Ascending aorta (tissue), 2 donors: ENCODE results near the gene ERICH6B. TPM values are rescaled to one million over a fixed set of nuclear protein-coding genes. Genes with fewer than 3 reads are reported as not detected.

Source experiments
- DNase-seq, 2 donors: peaks; one replicate each; pipeline ENCODE4 v3.0.0-alpha.2; 2019; ENCODE audit warnings: low spot score in 2 of 2
- H3K27ac ChIP-seq, 2 donors: fragments of 200-600 bp; sonication (generic); one replicate each; pipeline ENCODE4 v1.5.1; 2016 to 2017; ENCODE audit warnings: mild to moderate bottlenecking in 1 of 2
- H3K27me3 ChIP-seq: fragments of 200-600 bp; sonication (generic); one replicate; pipeline ENCODE4 v1.5.1; 2017
- H3K36me3 ChIP-seq, 2 donors: fragments of 200-600 bp; sonication (generic); one replicate each; pipeline ENCODE4 v1.5.1; 2016
- H3K4me1 ChIP-seq, 2 donors: fragments of 200-600 bp; sonication (generic); one replicate each; pipeline ENCODE4 v1.5.1; 2016 to 2017; ENCODE audit warnings: mild to moderate bottlenecking in 1 of 2
- H3K4me3 ChIP-seq, 2 donors: fragments of 200-600 bp; sonication (generic); one replicate each; pipeline ENCODE4 v1.5.1; 2016 to 2017; ENCODE audit warnings: mild to moderate bottlenecking in 1 of 2
- H3K9me3 ChIP-seq, 2 donors: fragments of 200-600 bp; sonication (generic); one replicate each; pipeline ENCODE4 v1.5.1; 2016
- intact Hi-C: fragments of 100-400 bp; cut with DNase I; formaldehyde crosslinking; loops from one replicate; pipeline ENCODE4 v1.15.1; 2023
- total RNA-seq: library from RNA; depleted of rRNA; stranded (reverse); fragments of >200 nt; gene quantifications from one replicate; pipeline ENCODE4 v1.1.0, GENCODE V29; 2016
- TF ChIP-seq, protein P1 (sequence below), 3 experiments: fragments of 200-600 bp in 2 of 3; fragments of 450-650 bp in 1 of 3; sonication (generic) in 2 of 3; IDR thresholded peaks; one replicate each; pipeline ENCODE4 v1.5.1; 2016 to 2019; ENCODE audit warnings: antibody characterized with exemption in 3 of 3, mild to moderate bottlenecking in 1 of 3, moderate library complexity in 1 of 3

Gene ERICH6B
- total RNA-seq, 1 donor from 2014 or later: not detected

- H3K4me3 ChIP-seq: no peak overlapping the region
- H3K4me1 ChIP-seq: no peaks in the 10 kb centered on the region
- peaks cover under 1 to 3% of the 10 kb centered on the region in 2 donors for H3K36me3 ChIP-seq
- no peaks in the 10 kb centered on the region for H3K9me3 ChIP-seq
- intact Hi-C loops: no loop called here
- TF ChIP-seq, protein P1, sequence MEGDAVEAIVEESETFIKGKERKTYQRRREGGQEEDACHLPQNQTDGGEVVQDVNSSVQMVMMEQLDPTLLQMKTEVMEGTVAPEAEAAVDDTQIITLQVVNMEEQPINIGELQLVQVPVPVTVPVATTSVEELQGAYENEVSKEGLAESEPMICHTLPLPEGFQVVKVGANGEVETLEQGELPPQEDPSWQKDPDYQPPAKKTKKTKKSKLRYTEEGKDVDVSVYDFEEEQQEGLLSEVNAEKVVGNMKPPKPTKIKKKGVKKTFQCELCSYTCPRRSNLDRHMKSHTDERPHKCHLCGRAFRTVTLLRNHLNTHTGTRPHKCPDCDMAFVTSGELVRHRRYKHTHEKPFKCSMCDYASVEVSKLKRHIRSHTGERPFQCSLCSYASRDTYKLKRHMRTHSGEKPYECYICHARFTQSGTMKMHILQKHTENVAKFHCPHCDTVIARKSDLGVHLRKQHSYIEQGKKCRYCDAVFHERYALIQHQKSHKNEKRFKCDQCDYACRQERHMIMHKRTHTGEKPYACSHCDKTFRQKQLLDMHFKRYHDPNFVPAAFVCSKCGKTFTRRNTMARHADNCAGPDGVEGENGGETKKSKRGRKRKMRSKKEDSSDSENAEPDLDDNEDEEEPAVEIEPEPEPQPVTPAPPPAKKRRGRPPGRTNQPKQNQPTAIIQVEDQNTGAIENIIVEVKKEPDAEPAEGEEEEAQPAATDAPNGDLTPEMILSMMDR (IDR thresholded peaks at IDR 0.05): no peak
- no peak for DNase-seq
- no peaks in the 10 kb centered on the region for H3K27me3 ChIP-seq
- no peak overlapping the region for H3K27ac ChIP-seq
Observed at GRCh38 chr13:45540864-45541263, 74.7 kb downstream of the ERICH6B start.

GRCh38 chr13:45540195-45540594 lies 75.3 kb downstream of the ERICH6B start:
- peaks cover 6 to 7% of the 10 kb centered on the region in 2 donors for H3K36me3 ChIP-seq
- no peaks in the 10 kb centered on the region for H3K9me3 ChIP-seq
- H3K27ac ChIP-seq: no peak overlapping the region
- TF ChIP-seq, protein P1 (IDR thresholded peaks at IDR 0.05): no peak
- no peaks in the 10 kb centered on the region for H3K4me1 ChIP-seq
- no peak overlapping the region for H3K4me3 ChIP-seq
- H3K27me3 ChIP-seq: no peaks in the 10 kb centered on the region
- no peak for DNase-seq
- intact Hi-C loops: no loop called here

- H3K27ac ChIP-seq: no peak overlapping the region
- intact Hi-C loops: no loop called here
- TF ChIP-seq, protein P1 (IDR thresholded peaks at IDR 0.05): no peak
- H3K36me3 ChIP-seq: peaks cover 24 to 25% of the 10 kb centered on the region in 2 donors
- no peaks in the 10 kb centered on the region for H3K9me3 ChIP-seq
- H3K4me1 ChIP-seq: no peaks in the 10 kb centered on the region
- H3K4me3 ChIP-seq: no peak overlapping the region
- H3K27me3 ChIP-seq: no peaks in the 10 kb centered on the region
- DNase-seq: no peak
Observed at GRCh38 chr13:45538382-45538781, 77.2 kb downstream of the ERICH6B start.

DNA sequence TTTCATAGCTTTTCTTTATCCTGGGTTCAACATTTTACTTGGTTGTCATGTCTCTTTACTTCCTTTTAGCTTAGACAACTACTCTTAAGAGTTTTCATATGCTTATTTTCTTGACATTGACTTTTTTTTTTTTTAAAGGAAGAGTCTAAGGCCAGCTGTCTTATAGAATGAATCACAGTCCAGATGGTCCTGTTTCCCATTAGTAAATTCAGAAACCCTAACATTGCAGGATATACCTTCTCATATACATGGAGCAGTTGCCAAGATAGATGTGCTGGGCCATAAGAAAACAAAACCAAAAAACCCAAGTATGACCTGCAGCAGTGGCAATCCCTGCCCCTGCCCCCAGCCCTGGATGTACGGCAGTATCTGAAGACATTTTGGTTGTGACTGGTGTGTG lies 78.0 kb downstream of the ERICH6B start:
- Histone ChIP-seq H3K9me3 (no peaks in the 10 kb centered on the region), H3K4me3 (no peak overlapping the region), H3K36me3 (peaks cover 29 to 33% of the 10 kb centered on the region in 2 donors), H3K27ac (no peak overlapping the region), H3K4me1 (no peaks in the 10 kb centered on the region), H3K27me3 (no peaks in the 10 kb centered on the region)
- intact Hi-C loops: no loop called here
- TF ChIP-seq, protein P1 (IDR thresholded peaks at IDR 0.05): no peak
- DNase-seq: no peak

DNA sequence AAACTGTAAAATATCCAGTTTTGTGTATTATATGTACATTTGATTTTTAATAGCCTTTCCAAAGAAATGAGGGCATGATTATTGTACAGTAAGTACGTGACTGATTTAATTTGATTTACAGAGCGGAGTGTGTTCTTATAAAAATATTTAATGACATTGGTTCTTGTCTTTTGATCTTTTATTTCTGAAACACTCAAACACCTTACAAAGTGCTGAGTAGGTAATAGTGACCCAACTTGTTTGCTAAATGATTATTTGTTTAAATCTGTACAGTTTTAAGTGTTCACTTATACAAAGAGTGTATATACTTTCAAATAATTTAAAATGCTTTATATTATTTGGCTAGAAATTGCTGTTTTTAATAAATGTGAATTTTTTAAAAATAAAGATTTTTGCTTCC lies 79.3 kb downstream of the ERICH6B start:
- Histone ChIP-seq H3K27ac (no peak overlapping the region), H3K4me3 (no peak overlapping the region), H3K9me3 (no peaks in the 10 kb centered on the region), H3K36me3 (peaks cover 29 to 43% of the 10 kb centered on the region in 2 donors), H3K27me3 (no peaks in the 10 kb centered on the region), H3K4me1 (no peaks in the 10 kb centered on the region)
- intact Hi-C loops: no loop called here
- DNase-seq: no peak
- TF ChIP-seq, protein P1 (IDR thresholded peaks at IDR 0.05): no peak

- intact Hi-C loops: no loop called here
- H3K4me1 ChIP-seq: no peaks in the 10 kb centered on the region
- no peaks in the 10 kb centered on the region for H3K27me3 ChIP-seq
- TF ChIP-seq, protein P1 (IDR thresholded peaks at IDR 0.05): no peak
- no peak overlapping the region for H3K4me3 ChIP-seq
- no peak overlapping the region for H3K27ac ChIP-seq
- no peak for DNase-seq
- H3K36me3 ChIP-seq: peaks cover 39 to 58% of the 10 kb centered on the region in 2 donors
- H3K9me3 ChIP-seq: no peaks in the 10 kb centered on the region
Observed at GRCh38 chr13:45534604-45535003, 80.9 kb downstream of the ERICH6B start.
